Measurements from ENCODE around the gene NOTUM. TPM values are rescaled to one million over a fixed set of nuclear protein-coding genes. Genes with fewer than 3 reads are reported as not detected.

Gene NOTUM
- total RNA-seq, 1 experiment from 2014 or later, result not detected

GRCh38 chr17:81993729-81994592, 33.0 kb upstream of the NOTUM start:
- CTCF ChIA-PET, result no interaction called here
- H2AFZ ChIP-seq (ENCODE audit: low read length), result no peak overlapping the region
- H3K9me3 ChIP-seq (ENCODE audit: low read length), result no peaks in the 10 kb centered on the region
- no peak overlapping the region for H3K4me3 ChIP-seq (ENCODE audit: low read length)
- H3K9me2 ChIP-seq (replicated peaks; ENCODE audit: low read length), result no peaks in the 10 kb centered on the region
- no peak overlapping the region for H3K4me2 ChIP-seq (ENCODE audit: low read length)
- POLR2A ChIA-PET (ENCODE audit: unreplicated experiment), result no interaction called here
- no peak for DNase-seq
- no peaks in the 10 kb centered on the region for H3K79me2 ChIP-seq (ENCODE audit: low read length)
- H3K4me1 ChIP-seq (ENCODE audit: insufficient read depth, low read length), result peaks cover 16% of the 10 kb centered on the region
- no peaks in the 10 kb centered on the region for H4K20me1 ChIP-seq (ENCODE audit: low read length)
- intact Hi-C loops (cut with micrococcal nuclease), result no loop called here
- no TSS peak for BruUV-seq (replicated peaks)
- no peak for ATAC-seq
- H3K9ac ChIP-seq (ENCODE audit: low read length), result no peak overlapping the region
- no peak for TF ChIP-seq CTCF (conservative IDR thresholded peaks at IDR 0.05; ENCODE audit: low read depth, low read length)
- TF ChIP-seq EZH2phosphoT487 (IDR thresholded peaks at IDR 0.05; ENCODE audit: borderline replicate concordance, low read length), result no peak
- no peak for TF ChIP-seq EZH2 (IDR thresholded peaks at IDR 0.05; ENCODE audit: low read length, unreplicated experiment)
- no peaks in the 10 kb centered on the region for H3K27me3 ChIP-seq (ENCODE audit: low read length)
- H3K36me3 ChIP-seq (ENCODE audit: low read depth, low read length), result no peaks in the 10 kb centered on the region
- no peaks in the 10 kb centered on the region for H3F3A ChIP-seq (ENCODE audit: low read length, unreplicated experiment)
- H3K27ac ChIP-seq (ENCODE audit: low read length), result no peak overlapping the region

GRCh38 chr17:81992306-81993102, 31.5 kb upstream of the NOTUM start:
- ChIA-PET POLR2A (ENCODE audit: unreplicated experiment) (interaction anchor here (0.6 kb wide), 1 partner anchor 118 kb away, joined by 8 read pairs; no protein-coding TSS in a partner anchor), CTCF (interaction anchor here (0.7 to 1.3 kb wide), 2 partner anchors 30 to 33 kb away, joined by 3 to 6 read pairs; partner anchors contain the start of gene CENPX)
- no TSS peak for BruUV-seq (replicated peaks)
- Histone ChIP-seq H3K9me3 (ENCODE audit: low read length) (no peaks in the 10 kb centered on the region), H3K4me1 (ENCODE audit: insufficient read depth, low read length) (peaks cover 16% of the 10 kb centered on the region), H3K4me3 (ENCODE audit: low read length) (peak overlapping the region; percentile 9; the same call in 1 of the 2 replicates), H4K20me1 (ENCODE audit: low read length) (no peaks in the 10 kb centered on the region), H3K27me3 (ENCODE audit: low read length) (no peaks in the 10 kb centered on the region), H3K79me2 (ENCODE audit: low read length) (no peaks in the 10 kb centered on the region), H3K9me2 (replicated peaks; ENCODE audit: low read length) (no peaks in the 10 kb centered on the region), H3K27ac (ENCODE audit: low read length) (peak overlapping the region; percentile 14; the same call in 1 of the 2 replicates), H3K4me2 (ENCODE audit: low read length) (peak overlapping the region; percentile 66), H3K9ac (ENCODE audit: low read length) (no peak overlapping the region), H3K36me3 (ENCODE audit: low read depth, low read length) (no peaks in the 10 kb centered on the region), H3F3A (ENCODE audit: low read length, unreplicated experiment) (no peaks in the 10 kb centered on the region), H2AFZ (ENCODE audit: low read length) (no peak overlapping the region)
- no peak for TF ChIP-seq EZH2 (IDR thresholded peaks at IDR 0.05; ENCODE audit: low read length, unreplicated experiment)
- no peak for TF ChIP-seq EZH2phosphoT487 (IDR thresholded peaks at IDR 0.05; ENCODE audit: borderline replicate concordance, low read length)
- no peak for TF ChIP-seq CTCF (conservative IDR thresholded peaks at IDR 0.05; ENCODE audit: low read depth, low read length)
- no peak for ATAC-seq
- intact Hi-C loops (cut with micrococcal nuclease), result no loop called here
- no peak for DNase-seq
